HuH-7.5 (cell line): ENCODE results near the gene SLC22A7.
"Not testable (repeated sequence)": the region's sequence is repeated elsewhere in the genome, so short reads cannot be mapped to it uniquely, and the experiment has no call there.

Experiments
- DNase-seq: peaks from one replicate; pipeline ENCODE4 v3.0.0; 2011; ENCODE audit warnings: low spot score

The SLC22A7 gene

DNA sequence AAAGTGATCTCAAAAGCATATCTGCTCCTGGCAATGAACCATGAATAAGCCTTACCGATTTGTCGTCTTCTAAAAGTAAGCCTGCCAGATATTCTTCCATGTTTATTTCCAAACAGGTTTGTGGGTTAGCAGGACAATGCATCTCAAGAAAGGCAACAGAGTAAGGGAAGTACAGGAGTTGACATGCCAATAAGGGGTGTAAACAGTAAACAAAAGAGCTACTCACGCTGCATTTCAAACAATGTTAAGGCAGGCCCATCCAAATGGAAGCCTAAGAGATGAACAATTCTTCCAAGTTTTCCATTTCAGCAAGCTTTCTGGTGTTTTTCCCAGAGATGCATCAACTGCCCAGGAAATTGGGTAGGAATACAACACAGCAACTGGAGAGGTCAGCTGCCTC, 38.3 kb downstream of the SLC22A7 start:
- DNase-seq = no peak

DNA sequence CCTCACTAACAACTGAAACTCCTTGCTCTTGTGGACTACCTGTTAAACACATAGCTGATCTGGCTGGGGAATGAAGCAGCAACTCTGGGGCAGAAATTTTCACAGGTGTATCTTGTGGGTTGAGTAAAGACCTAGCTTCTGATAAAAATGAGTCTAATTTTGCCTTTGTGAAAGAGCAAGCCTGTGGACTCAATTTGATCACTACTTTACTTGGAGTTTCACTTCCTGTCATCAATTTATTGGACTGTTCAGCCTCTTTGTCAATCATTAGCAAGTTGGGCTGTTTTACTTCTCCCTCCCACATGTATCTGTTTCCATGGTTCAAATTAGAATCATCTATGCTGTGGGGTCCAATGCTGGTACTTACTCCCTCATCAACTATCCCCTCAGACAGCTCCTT, 40.2 kb downstream of the SLC22A7 start:
- DNase-seq = no peak

DNA sequence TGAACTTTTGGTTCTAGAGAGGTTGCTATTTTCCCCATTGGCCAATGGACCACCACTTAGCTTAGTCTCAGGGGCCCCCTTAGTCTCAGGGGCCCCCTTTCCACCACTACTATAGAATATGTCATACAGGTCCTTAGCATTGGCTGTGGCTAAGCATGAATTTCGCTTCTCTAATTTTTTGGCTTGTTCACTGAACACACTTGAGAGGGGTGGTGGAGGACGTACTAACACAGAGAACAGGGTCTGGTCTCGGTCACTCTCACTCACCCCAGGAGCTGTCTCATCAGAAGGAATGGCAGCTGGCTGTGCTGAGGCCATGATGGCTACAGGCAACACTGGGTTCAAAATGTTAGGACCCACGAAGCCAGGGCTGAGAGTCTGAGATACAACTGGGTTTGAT, 41.1 kb downstream of the SLC22A7 start:
- no peak for DNase-seq

DNA sequence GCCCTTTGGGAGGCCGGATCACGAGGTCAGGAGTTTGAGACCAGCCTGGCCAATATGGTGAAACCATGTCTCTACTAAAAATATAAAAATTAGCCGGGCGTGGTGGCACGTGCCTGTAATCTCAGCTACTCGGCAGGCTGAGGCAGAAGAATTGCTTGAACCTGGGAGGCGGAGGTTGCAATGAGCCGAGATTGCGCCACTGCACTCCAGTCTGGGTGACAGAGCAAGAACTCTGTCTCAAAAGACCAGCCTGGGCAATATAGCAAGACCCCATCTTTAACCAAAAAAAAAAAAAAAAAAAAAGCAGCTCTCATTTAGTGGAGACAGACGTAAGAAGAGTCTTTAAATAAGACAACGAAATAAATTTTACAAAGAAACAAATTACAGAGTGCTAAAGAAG, 48.2 kb downstream of the SLC22A7 start:
- not testable (repeated sequence) for DNase-seq

DNA sequence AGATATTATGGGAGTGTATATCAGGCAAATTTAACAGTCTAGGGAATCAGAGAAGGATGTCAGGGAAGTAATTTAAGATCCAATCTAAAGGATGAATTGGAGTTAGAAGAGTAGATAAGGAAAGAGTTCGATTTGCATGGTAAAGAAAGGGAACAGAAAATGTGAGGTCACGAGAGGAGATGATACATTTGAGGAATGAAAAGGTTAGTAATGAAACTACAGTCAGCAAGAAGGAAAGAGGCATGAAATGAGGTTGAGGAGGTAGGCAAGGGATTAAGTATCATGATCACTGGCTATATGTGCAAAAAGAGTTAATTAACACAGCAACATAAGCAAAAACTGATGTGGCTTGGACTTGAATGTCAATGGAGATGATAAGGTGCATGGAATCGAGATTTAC, 49.0 kb downstream of the SLC22A7 start:
- DNase-seq = no peak

GRCh38 chr6:43347444-43347843, 49.4 kb downstream of the SLC22A7 start:
- no peak for DNase-seq

DNA sequence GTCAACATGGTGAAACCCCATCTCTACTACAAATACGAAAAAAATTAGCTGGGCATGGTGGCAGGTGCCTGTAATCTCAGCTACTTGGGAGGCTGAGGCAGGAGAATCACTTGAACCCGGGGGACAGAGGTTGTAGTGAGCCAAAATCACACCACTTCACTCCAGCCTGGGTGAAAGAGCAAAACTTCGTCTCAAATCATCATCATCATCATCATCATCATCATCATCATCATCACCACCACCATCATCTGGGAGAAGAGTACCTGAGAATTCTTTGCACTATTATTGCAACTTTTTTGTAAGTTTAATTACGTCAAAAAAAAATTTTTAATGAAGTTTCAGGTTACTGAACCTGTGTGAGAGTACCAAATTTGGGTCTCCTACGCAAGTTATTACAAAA, 53.9 kb downstream of the SLC22A7 start:
- not testable (repeated sequence) for DNase-seq
